Vagina (tissue), 2 donors: ENCODE data around the gene PLOD1. TPM values are rescaled to one million over a fixed set of nuclear protein-coding genes. Genes with fewer than 3 reads are reported as not detected.

Experiments used
- DNase-seq, 2 donors: peaks; one replicate each; pipeline ENCODE4 v3.0.0-alpha.2; 2017; ENCODE audit errors: extremely low spot score in 2 of 2
- H3K27ac ChIP-seq: fragments of 200-600 bp; sonication (generic); one replicate; pipeline ENCODE4 v1.5.1; 2019
- H3K27me3 ChIP-seq: fragments of 200-600 bp; sonication (generic); one replicate; pipeline ENCODE4 v1.5.1; 2019
- H3K36me3 ChIP-seq, 2 donors: fragments of 200-600 bp; sonication (generic); one replicate each; pipeline ENCODE4 v1.5.1; 2017 to 2019
- H3K4me1 ChIP-seq: fragments of 200-600 bp; sonication (generic); one replicate; pipeline ENCODE4 v1.5.1; 2019
- H3K4me3 ChIP-seq, 2 donors: fragments of 200-600 bp; sonication (generic); 1 replicate in 1 of 2; 2 replicates in 1 of 2; pipeline ENCODE4 v1.5.1; 2016 to 2019
- H3K9me3 ChIP-seq: fragments of 200-600 bp; sonication (generic); one replicate; pipeline ENCODE4 v1.5.1; 2019
- CTCF ChIP-seq, 3 experiments: fragments of 450-650 bp in 2 of 3; fragments of 200-600 bp in 1 of 3; sonication (generic) in 1 of 3; IDR thresholded peaks; one replicate each; pipeline ENCODE4 v1.5.1; 2017 to 2019; ENCODE audit warnings: antibody characterized with exemption in 3 of 3, mild to moderate bottlenecking in 2 of 3, moderate library complexity in 2 of 3
- POLR2A ChIP-seq, 2 donors: fragments of 450-650 bp; IDR thresholded peaks; one replicate each; pipeline ENCODE4 v1.6.1; 2017; ENCODE audit warnings: antibody characterized with exemption in 2 of 2, mild to moderate bottlenecking in 2 of 2, moderate library complexity in 2 of 2
- POLR2AphosphoS5 ChIP-seq, 2 donors: sonication (generic); formaldehyde crosslinking; IDR thresholded peaks; one replicate each; pipeline ENCODE4 v1.9.0; 2017; ENCODE audit warnings: antibody characterized with exemption in 2 of 2, mild to moderate bottlenecking in 2 of 2, low read depth in 1 of 2; ENCODE audit not compliant: insufficient read depth in 1 of 2
- intact Hi-C: fragments of 100-400 bp; cut with DNase I; formaldehyde crosslinking; loops from one replicate; pipeline ENCODE4 v1.15.1; 2023
- total RNA-seq: library from RNA; depleted of rRNA; stranded (reverse); fragments of >200 nt; gene quantifications from one replicate; pipeline ENCODE4 v1.2.3, GENCODE V29; 2016

The PLOD1 gene
- total RNA-seq, 1 donor from 2014 or later, result 42.2 TPM

- no peak for TF ChIP-seq POLR2AphosphoS5 (IDR thresholded peaks at IDR 0.05; ENCODE audit: insufficient read depth in 1 of 2, low read depth in 1 of 2)
- no peak for TF ChIP-seq POLR2A (IDR thresholded peaks at IDR 0.05)
- TF ChIP-seq CTCF (IDR thresholded peaks at IDR 0.05), result no peak
- Histone ChIP-seq H3K36me3 (peaks cover 0 to 94% of the 10 kb centered on the region in 2 donors), H3K4me3 (no peak overlapping the region)
Measured at GRCh38 chr1:11998636-11999035, 64.1 kb downstream of the PLOD1 start.

GRCh38 chr1:11999236-11999635, 64.7 kb downstream of the PLOD1 start:
- H3K9me3 ChIP-seq, result no peaks in the 10 kb centered on the region
- H3K27ac ChIP-seq, result no peak overlapping the region
- TF ChIP-seq POLR2AphosphoS5 (IDR thresholded peaks at IDR 0.05; ENCODE audit: insufficient read depth in 1 of 2, low read depth in 1 of 2) (no peak), CTCF (IDR thresholded peaks at IDR 0.05) (no peak), POLR2A (IDR thresholded peaks at IDR 0.05) (no peak)
- no peaks in the 10 kb centered on the region for H3K4me1 ChIP-seq
- no peak overlapping the region for H3K4me3 ChIP-seq
- intact Hi-C loops, result no loop called here
- H3K27me3 ChIP-seq, result no peaks in the 10 kb centered on the region
- peaks cover 0 to 95% of the 10 kb centered on the region in 2 donors for H3K36me3 ChIP-seq
- no peak for DNase-seq

More at GRCh38 chr1:11998636-11999035, 64.1 kb downstream of the PLOD1 start:
- H3K27me3 ChIP-seq, result no peaks in the 10 kb centered on the region
- intact Hi-C loops, result no loop called here
- DNase-seq, result no peak
- H3K9me3 ChIP-seq, result no peaks in the 10 kb centered on the region
- H3K27ac ChIP-seq, result no peak overlapping the region
- no peaks in the 10 kb centered on the region for H3K4me1 ChIP-seq

- H3K9me3 ChIP-seq, result no peaks in the 10 kb centered on the region
- H3K4me1 ChIP-seq, result no peaks in the 10 kb centered on the region
- peaks cover 0 to 97% of the 10 kb centered on the region in 2 donors for H3K36me3 ChIP-seq
- no peak overlapping the region for H3K4me3 ChIP-seq
- no peak overlapping the region for H3K27ac ChIP-seq
- TF ChIP-seq POLR2A (IDR thresholded peaks at IDR 0.05) (no peak), POLR2AphosphoS5 (IDR thresholded peaks at IDR 0.05; ENCODE audit: insufficient read depth in 1 of 2, low read depth in 1 of 2) (no peak), CTCF (IDR thresholded peaks at IDR 0.05) (no peak)
- intact Hi-C loops, result no loop called here
- no peaks in the 10 kb centered on the region for H3K27me3 ChIP-seq
- peak in 1 of 2 donors; percentile 65 for DNase-seq
Measured at GRCh38 chr1:12001249-12001917, 66.9 kb downstream of the PLOD1 start.

- H3K4me1 ChIP-seq, result no peaks in the 10 kb centered on the region
- DNase-seq, result peak in 1 of 2 donors; percentile 75
- no peak overlapping the region for H3K4me3 ChIP-seq
- H3K36me3 ChIP-seq, result peaks cover 0 to 97% of the 10 kb centered on the region in 2 donors
- intact Hi-C loops, result no loop called here
- H3K27me3 ChIP-seq, result no peaks in the 10 kb centered on the region
- TF ChIP-seq CTCF (IDR thresholded peaks at IDR 0.05) (no peak), POLR2A (IDR thresholded peaks at IDR 0.05) (no peak), POLR2AphosphoS5 (IDR thresholded peaks at IDR 0.05; ENCODE audit: insufficient read depth in 1 of 2, low read depth in 1 of 2) (no peak)
- H3K9me3 ChIP-seq, result no peaks in the 10 kb centered on the region
- no peak overlapping the region for H3K27ac ChIP-seq
Measured at GRCh38 chr1:12001996-12002493, 67.5 kb downstream of the PLOD1 start.

- Histone ChIP-seq H3K4me1 (no peaks in the 10 kb centered on the region), H3K27ac (no peak overlapping the region), H3K4me3 (no peak overlapping the region), H3K36me3 (peaks cover 0 to 87% of the 10 kb centered on the region in 2 donors), H3K9me3 (no peaks in the 10 kb centered on the region), H3K27me3 (no peaks in the 10 kb centered on the region)
- DNase-seq, result no peak
- intact Hi-C loops, result no loop called here
- TF ChIP-seq POLR2AphosphoS5 (IDR thresholded peaks at IDR 0.05; ENCODE audit: insufficient read depth in 1 of 2, low read depth in 1 of 2) (no peak), CTCF (IDR thresholded peaks at IDR 0.05) (no peak), POLR2A (IDR thresholded peaks at IDR 0.05) (no peak)
Measured at GRCh38 chr1:12003762-12004161, 69.2 kb downstream of the PLOD1 start.
